ENCODE measurements around the gene ALDH16A1.

DNA sequence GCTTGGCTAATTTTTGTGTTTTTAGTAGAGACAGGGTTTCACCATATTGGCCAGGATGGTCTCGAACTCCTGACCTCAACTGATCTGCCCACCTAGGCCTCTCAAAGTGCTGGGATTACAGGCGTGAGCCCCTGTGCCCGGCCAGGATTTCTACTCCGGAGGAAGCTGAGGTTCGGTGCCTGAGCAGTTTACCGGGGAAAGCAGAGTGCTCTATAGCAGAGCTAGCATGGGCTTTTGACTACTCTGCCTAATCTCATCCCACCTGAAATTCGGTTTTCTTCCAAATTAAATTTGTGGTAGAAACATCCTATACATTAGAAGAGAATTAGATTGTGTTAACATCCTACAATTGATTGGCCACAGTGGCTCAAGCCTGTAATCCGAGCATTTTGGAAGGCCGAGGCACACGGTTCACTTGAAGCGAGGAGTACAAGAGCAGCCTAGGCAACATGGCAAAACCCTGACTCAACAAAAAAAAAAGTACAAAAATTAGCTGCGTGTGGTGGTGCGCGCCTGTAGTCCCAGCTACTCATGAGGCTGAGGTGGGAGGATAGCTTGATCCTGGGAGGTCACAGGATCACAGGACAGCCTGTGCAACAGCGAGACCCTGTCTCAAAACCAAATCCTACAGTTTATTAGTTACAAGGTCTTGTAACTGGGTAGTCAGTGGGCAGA is 36.0 kb downstream of the ALDH16A1 start:
- TF ChIP-seq POLR2A (IDR thresholded peaks at IDR 0.05) = no peak
- TF ChIP-seq, protein P1, sequence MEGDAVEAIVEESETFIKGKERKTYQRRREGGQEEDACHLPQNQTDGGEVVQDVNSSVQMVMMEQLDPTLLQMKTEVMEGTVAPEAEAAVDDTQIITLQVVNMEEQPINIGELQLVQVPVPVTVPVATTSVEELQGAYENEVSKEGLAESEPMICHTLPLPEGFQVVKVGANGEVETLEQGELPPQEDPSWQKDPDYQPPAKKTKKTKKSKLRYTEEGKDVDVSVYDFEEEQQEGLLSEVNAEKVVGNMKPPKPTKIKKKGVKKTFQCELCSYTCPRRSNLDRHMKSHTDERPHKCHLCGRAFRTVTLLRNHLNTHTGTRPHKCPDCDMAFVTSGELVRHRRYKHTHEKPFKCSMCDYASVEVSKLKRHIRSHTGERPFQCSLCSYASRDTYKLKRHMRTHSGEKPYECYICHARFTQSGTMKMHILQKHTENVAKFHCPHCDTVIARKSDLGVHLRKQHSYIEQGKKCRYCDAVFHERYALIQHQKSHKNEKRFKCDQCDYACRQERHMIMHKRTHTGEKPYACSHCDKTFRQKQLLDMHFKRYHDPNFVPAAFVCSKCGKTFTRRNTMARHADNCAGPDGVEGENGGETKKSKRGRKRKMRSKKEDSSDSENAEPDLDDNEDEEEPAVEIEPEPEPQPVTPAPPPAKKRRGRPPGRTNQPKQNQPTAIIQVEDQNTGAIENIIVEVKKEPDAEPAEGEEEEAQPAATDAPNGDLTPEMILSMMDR (IDR thresholded peaks at IDR 0.05 in 8 of 11, conservative IDR thresholded peaks at IDR 0.05 in 3 of 11) = no peak
- no peak for TF ChIP-seq POLR2AphosphoS5 (IDR thresholded peaks at IDR 0.05)
